ENCODE results near the gene IMPDH1.

The IMPDH1 gene

GRCh38 chr7:128387216-128388144 lies 22.3 kb downstream of the IMPDH1 start:
- peak; percentile 40 to 67 (median 52) for DNase-seq (ENCODE audit: low read depth in 3 of 3)

- DNase-seq (ENCODE audit: low read depth in 3 of 3) = no peak
These were observed 23.5 kb downstream of the IMPDH1 start for GRCh38 chr7:128385988-128386925.

GRCh38 chr7:128384726-128385125 lies 25.1 kb downstream of the IMPDH1 start:
- no peak for DNase-seq (ENCODE audit: low read depth in 3 of 3)

- DNase-seq (ENCODE audit: low read depth in 3 of 3) = no peak
These were observed 26.0 kb downstream of the IMPDH1 start for GRCh38 chr7:128383776-128384175.

DNA sequence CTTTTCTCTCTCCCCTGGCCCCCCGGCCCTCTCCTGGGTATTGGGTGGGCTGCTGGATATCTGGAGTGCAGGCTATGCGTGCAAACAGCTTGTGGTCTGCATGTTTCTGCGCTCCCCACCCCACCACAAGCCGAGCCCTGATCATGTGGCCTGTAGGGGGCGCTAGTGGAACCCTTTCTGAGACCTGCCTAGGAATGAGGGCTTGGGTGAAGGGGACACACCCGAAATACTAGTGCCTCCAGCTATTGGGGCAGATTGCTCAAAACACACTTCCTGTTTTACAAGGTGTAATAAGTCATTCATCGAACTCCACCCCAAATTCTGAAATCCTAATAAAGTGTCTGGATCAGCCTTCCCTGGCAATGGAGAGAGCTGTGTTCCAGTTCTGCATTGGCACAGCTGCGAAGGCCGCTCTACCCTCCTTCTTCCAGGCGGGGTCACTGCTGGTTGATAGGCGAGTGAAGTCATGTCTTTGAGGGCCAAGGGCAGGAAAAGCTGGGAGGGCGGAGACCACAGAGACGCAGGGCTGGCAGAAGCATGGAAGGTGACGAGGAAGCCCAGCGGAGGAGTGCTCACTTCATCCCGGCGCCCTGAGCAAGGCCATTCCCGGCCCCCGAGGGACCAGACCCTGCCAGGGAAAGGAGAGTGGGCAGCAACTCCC lies 28.5 kb downstream of the IMPDH1 start:
- DNase-seq (ENCODE audit: low read depth in 3 of 3) = peak in 1 of 3 experiments; percentile 46

DNA sequence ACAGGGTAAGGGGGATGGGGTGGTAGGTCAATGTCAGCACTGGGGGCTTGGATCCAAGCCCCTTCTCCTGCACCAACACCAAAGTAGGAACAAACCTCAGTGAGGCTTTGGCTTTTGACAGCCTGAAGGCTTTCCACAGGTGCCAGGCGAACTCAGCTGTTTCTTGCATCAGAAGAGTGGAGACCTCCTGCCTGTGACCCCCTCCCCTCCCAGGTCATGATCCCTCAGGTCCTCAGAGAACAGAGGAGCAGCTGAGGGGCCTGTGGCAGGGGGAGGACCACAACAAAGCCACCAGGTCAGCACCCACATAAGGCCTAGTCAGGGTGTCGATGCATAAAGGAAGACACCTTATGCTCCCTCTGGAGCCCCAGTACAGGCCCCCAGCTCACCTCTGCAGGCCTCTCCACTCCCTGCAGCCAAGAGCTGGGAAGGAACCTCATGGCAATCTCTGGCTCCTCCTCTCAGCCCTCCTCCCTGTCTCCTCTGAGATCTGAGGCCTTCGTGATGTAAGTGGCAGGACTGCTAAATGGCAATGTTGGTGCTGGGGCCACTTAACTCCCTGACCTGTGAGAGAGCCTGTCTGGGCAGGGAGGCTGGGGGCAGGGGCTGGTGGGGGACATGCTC lies 29.2 kb downstream of the IMPDH1 start:
- no peak for DNase-seq (ENCODE audit: low read depth in 3 of 3)

GRCh38 chr7:128379900-128380479 lies 29.8 kb downstream of the IMPDH1 start:
- DNase-seq (ENCODE audit: low read depth in 3 of 3) = no peak

GRCh38 chr7:128378637-128379036 lies 31.1 kb downstream of the IMPDH1 start:
- no peak for DNase-seq (ENCODE audit: low read depth in 3 of 3)

DNA sequence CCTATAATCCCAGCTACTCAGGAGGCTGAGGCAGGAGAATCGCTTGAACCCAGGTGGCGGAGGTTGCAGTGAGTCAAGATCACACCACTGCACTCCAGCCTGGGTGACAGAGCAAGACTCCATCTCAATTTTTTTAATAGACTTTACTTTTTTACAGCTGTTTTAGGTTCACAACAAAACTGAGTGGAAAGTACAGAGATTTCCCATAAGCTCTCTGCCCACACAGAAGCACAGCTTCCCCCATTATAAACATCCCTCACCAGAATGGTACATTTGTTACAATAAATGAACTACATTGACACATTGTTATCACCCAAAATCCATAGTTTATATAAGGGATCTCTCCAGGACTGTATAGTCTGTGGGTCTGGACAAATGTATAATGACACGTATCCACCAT lies 33.7 kb downstream of the IMPDH1 start:
- no peak for DNase-seq (ENCODE audit: low read depth in 3 of 3)

DNA sequence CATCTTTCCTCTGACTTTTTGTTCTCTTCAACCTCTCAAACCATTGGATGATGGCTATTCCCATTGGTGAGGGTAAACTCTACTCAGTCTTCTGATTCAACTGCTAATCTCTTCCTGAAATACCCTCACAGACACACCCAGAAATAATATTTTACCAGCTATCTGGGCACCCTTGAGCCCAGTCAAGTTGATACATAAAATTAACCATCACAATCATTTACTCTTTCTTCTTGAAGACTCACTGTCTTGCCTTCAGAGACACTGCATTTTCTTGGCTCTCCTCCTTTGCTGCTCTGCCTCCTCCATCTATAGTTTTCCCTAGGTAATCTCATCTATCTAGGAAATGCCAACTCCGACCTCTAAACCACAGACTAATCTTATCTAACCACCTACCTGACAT lies 35.7 kb downstream of the IMPDH1 start:
- DNase-seq (ENCODE audit: low read depth in 3 of 3) = no peak

DNA sequence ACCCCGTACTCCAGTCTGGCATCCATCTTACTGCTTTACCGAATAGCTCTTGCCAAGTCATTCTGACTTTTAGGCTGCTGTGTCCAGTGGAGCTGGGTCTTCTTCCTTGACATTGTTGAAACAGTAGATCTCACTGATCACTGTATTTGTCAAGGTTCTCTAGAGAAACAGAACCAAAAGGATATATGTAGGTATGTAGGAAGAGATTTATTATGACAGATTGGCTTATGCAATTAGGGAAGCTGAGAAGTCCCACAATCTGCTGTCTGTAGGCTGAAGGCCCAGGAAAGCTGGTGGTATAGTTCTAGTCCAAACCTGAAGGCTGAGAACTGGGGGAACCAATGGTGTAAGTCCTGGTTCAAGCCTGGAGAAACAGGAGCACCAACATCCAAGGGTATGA lies 36.2 kb downstream of the IMPDH1 start:
- DNase-seq (ENCODE audit: low read depth in 3 of 3) = no peak

DNA sequence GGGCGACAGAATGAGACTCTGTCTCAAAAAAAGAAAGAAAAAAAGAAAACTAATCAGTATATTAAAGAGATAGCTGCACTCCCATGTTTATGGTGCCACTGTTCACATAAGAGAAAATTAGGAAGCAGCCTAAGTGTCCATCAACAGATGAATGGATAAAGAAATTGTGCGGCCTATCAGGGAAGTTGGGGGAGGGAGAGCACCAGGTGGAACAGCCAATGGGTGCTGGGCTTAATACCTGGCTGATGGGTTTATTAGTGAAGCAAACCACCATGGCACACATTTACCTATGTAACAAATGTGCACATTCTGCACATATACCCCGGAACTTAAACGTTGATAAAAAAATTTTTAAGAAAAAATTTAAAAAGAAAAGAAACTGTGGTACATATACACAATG lies 39.3 kb downstream of the IMPDH1 start:
- no peak for DNase-seq (ENCODE audit: low read depth in 3 of 3)

- no peak for DNase-seq (ENCODE audit: low read depth in 3 of 3)
These were observed 42.8 kb downstream of the IMPDH1 start for GRCh38 chr7:128366986-128367385.

DNA sequence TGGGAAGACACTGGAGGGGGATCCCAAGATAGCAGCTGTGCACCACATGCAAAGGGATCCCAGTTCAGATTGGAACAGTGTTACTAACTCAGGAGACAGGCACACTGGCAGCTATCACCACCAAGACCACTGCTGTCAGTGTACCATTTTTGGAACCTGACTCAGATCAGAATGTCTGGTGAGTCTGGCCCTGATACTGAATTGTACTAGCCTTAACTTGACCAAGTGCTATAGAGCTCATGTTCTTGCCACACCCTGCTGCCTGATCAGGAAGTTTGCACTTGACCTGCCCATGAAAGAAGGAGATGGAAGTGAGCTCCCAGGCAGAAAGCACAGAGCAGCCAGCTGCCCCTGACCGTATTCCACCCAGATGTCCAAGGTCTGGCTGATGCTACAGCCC lies 43.5 kb downstream of the IMPDH1 start:
- no peak for DNase-seq (ENCODE audit: low read depth in 3 of 3)

DNA sequence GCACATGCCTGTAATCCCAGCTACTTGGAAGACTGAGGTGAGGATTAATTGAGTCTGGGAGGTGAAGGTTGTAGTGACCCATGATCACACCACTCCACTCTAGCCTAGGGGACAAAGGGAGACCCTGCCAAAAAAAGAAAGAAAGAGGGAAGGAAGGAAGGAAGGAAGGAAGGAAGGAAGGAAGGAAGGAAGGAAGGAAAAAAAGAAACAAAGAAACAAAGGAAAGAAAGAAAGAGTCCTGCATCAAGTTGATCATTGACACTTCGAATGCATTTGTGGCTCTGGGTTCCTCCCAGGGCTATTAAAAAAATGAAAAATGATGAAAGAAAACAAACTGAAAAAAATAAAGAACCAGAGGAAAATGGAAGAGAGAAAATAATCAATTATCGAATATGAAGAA lies 44.4 kb downstream of the IMPDH1 start:
- no peak for DNase-seq (ENCODE audit: low read depth in 3 of 3)

DNA sequence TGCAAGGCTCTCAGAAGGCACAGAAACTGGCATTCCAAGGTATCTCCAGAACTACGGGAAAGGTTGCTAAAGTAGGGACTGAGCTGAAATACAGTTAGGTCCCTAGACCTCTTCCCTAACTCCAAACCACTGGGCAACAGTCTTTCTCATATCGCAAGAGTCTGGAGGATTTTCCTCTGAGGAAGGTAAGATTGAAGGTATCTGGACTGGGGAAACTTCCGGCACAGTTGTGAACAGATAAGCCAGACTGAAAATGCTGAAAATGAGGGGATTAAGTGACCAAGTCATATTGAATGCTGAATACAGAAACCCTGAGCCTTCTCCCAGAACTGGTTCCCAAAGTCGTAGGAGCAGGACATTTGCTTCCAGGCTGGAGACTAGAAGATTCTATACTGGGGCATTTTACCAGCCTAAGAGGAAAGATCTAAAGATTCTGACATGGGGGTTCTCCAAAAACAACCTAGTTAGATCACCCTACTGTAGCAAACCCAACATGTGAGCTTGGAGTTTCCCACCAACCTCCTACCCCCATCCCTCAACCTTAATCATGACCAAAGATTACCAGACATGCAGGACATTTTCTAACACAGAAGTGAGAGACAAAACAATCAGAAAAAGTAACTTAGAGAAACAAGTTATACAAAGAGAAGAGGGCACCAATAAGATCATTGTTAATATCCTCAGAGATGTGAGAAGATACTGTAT lies 45.5 kb downstream of the IMPDH1 start:
- no peak for DNase-seq (ENCODE audit: low read depth in 3 of 3)

GRCh38 chr7:128363261-128363721 lies 46.5 kb downstream of the IMPDH1 start:
- no peak for DNase-seq (ENCODE audit: low read depth in 3 of 3)

- no peak for DNase-seq (ENCODE audit: low read depth in 3 of 3)
These were observed 47.1 kb downstream of the IMPDH1 start for GRCh38 chr7:128362670-128363069.

DNA sequence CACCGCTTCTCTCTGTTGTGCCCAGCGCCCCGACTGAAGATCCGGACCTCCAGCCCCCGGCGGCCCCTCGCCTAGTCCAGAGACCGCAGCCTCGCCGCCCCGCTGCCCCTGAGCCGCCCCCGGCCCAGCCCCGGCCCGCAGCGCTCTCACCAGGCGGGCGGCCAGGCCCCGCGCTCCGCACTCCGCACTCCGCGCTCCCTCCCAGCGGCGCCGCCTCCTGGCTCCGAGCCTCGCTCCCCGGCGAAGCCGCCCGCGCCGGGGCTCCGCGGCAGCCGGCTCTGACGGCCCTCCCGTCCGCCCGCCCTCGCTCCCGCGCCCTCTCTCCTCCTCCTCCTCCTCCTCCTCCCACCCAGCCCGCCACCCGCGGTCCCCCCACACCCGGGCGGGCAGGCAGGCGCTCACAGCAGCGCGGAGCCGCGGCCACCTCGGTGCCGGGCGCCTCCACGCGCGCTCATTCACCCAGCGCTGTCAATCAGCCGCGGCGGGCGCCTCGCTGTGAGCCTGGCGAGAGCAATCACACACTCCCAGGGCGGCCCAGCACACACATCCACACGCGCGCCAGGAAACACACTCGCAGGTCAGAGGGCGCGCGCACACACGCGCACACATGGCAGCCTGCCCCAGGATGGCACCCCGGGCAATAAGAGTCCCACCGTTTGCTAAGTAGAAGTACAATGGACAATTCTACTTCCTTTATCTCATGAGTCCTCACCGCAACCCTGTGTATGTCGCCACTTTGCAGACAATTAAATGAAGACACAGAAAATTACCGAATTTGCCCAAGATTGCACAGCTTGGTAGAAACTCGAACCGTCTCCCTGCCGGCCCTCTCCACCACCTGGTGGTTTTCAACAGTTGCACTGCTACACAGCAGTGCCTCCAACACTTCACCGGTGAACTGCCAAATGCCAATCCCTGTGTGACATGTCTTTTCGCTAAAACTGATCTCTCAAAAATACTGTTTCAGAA lies 48.1 kb downstream of the IMPDH1 start, which contains the start of gene PRRT4:
TSS of gene PRRT4 (minus strand) at position 280 of the 969 bp plus-strand sequence.
- peak in 1 of 3 experiments; percentile 34 for DNase-seq (ENCODE audit: low read depth in 3 of 3)

Measured in stimulated activated CD4-positive, alpha-beta T cell treated with anti-CD3 and anti-CD28 coated beads, TNF-alpha, amount 100 ng/mL, for 24 hours (primary cell).